ENCODE measurements around the gene CCDC97.
"Not testable (repeated sequence)": the region's sequence is repeated elsewhere in the genome, so short reads cannot be mapped to it uniquely, and the experiment has no call there.

CCDC97 gene

GRCh38 chr19:41341669-41342490 is 31.9 kb downstream of the CCDC97 start:
- DNase-seq: no peak

GRCh38 chr19:41344162-41344561 is 34.2 kb downstream of the CCDC97 start:
- no peak for DNase-seq

GRCh38 chr19:41346916-41347315 is 36.9 kb downstream of the CCDC97 start:
- DNase-seq: not testable (repeated sequence)

- no peak for DNase-seq
These were observed 40.9 kb downstream of the CCDC97 start for GRCh38 chr19:41350735-41351338.

- DNase-seq: peak; percentile 83
These were observed 41.6 kb downstream of the CCDC97 start for GRCh38 chr19:41351339-41352245.

- DNase-seq: no peak
These were observed 42.3 kb downstream of the CCDC97 start for GRCh38 chr19:41352279-41352608.

GRCh38 chr19:41352609-41353465 is 42.9 kb downstream of the CCDC97 start:
- DNase-seq: peak; percentile 82

GRCh38 chr19:41353466-41354342 is 43.7 kb downstream of the CCDC97 start, which contains the start of gene TGFB1:
TSS of gene TGFB1 (minus strand) at chr19:41353922. CDS start at chr19:41353044, 878 bp downstream.
- DNase-seq: peak; percentile 91

GRCh38 chr19:41354343-41354953 is 44.5 kb downstream of the CCDC97 start:
- no peak for DNase-seq

GRCh38 chr19:41355035-41355434 is 45.1 kb downstream of the CCDC97 start:
- no peak for DNase-seq

- DNase-seq: no peak
These were observed 45.8 kb downstream of the CCDC97 start for GRCh38 chr19:41355802-41356201.

GRCh38 chr19:41356984-41357739 is 47.2 kb downstream of the CCDC97 start:
- peak; percentile 42 for DNase-seq

GRCh38 chr19:41357746-41358145 is 47.8 kb downstream of the CCDC97 start:
- DNase-seq: no peak

GRCh38 chr19:41359741-41360140 is 49.8 kb downstream of the CCDC97 start:
- no peak for DNase-seq

- DNase-seq: no peak
These were observed 52.3 kb downstream of the CCDC97 start for GRCh38 chr19:41362143-41362847.

GRCh38 chr19:41363371-41363752 is 53.4 kb downstream of the CCDC97 start:
- no peak for DNase-seq

GRCh38 chr19:41363753-41364523 is 54.0 kb downstream of the CCDC97 start, which contains the start of gene B9D2:
TSS of gene B9D2 (minus strand) at chr19:41364149. CDS start at chr19:41363519, 630 bp downstream.
- peak; percentile 99 for DNase-seq
